GM12878 (cell line): ENCODE data around the gene EME2. TPM values are rescaled to one million over a fixed set of nuclear protein-coding genes. Genes with fewer than 3 reads are reported as not detected.

Experiments used
- ATAC-seq: fragments of 200-7000 bp; cut with Tn5 transposase; 3 replicates; pipeline ENCODE4 v1.9.1; 2020; ENCODE audit warnings: mild to moderate bottlenecking, moderate library complexity
- BruUV-seq: library from RNA; stranded (reverse); fragments of 400-500 nt; replicated peaks from 2 replicates; lab custom pipeline; 2021; lab: Mats Ljungman, UMichigan
- CTCF ChIA-PET: fragments of 300-600 bp; sonication (Branson Sonifier 250); formaldehyde crosslinking; extraction: SDS; loops from one replicate; lab custom pipeline; 2021; ENCODE audit warnings: inconsistent platforms; lab: Yijun Ruan, JAX
- POLR2A ChIA-PET: fragments of 350-600 bp; formaldehyde crosslinking; extraction: SDS; loops from one replicate; lab custom pipeline; 2021; ENCODE audit warnings: inconsistent platforms; lab: Charles Lee
- RAD21 ChIA-PET: fragments of 300-600 bp; sonication (Branson Sonifier 250); formaldehyde crosslinking; loops from one replicate; lab custom pipeline; 2023; ENCODE audit warnings: antibody characterized with exemption; ENCODE audit not compliant: unreplicated experiment; lab: Charles Lee
- SMC1A ChIA-PET: fragments of 300-600 bp; sonication (Branson Sonifier 250); formaldehyde crosslinking; loops from one replicate; lab custom pipeline; 2023; ENCODE audit not compliant: unreplicated experiment, uncharacterized antibody; lab: Charles Lee
- DNase-seq: peaks from one replicate; pipeline ENCODE4 v3.0.0-alpha.2; 2011; ENCODE audit warnings: low read depth, low spot score
- FAIRE-seq: peaks from 3 replicates; lab custom pipeline; 2011; peaks lifted over from hg19 to GRCh38; lab: Jason Lieb, UNC
- H2AFZ ChIP-seq: 2 replicates; pipeline ENCODE4 v1.6.0; 2011; ENCODE audit warnings: low read depth, low read length, control low read depth; ENCODE audit not compliant: control insufficient read depth
- H3K27ac ChIP-seq: 2 replicates; pipeline ENCODE4 v1.5.1; 2011; ENCODE audit warnings: control low read depth; ENCODE audit not compliant: control insufficient read depth, insufficient read depth
- H3K27me3 ChIP-seq, 2 experiments: replicated peaks in 1 of 2; 2 replicates each; pipeline versions ENCODE4 v1.6.0 to v1.6.1; 2011; ENCODE audit warnings: low read length in 1 of 2; ENCODE audit not compliant: control insufficient read depth in 2 of 2, insufficient read depth in 2 of 2
- H3K36me3 ChIP-seq, 2 experiments: 2 replicates each; pipeline ENCODE4 v1.5.1; 2011; ENCODE audit warnings: low read length in 1 of 2; ENCODE audit not compliant: control insufficient read depth in 2 of 2, insufficient read depth in 2 of 2
- H3K4me1 ChIP-seq: 2 replicates; pipeline ENCODE4 v1.6.1; 2011; ENCODE audit warnings: mild to moderate bottlenecking, low read length, moderate library complexity, mixed read lengths; ENCODE audit not compliant: control insufficient read depth, insufficient read depth
- H3K4me2 ChIP-seq: 2 replicates; pipeline ENCODE4 v1.6.0; 2011; ENCODE audit warnings: control low read depth; ENCODE audit not compliant: control insufficient read depth, insufficient read depth
- H3K4me3 ChIP-seq: fragments of 200-600 bp; sonication (generic); 2 replicates; pipeline ENCODE4 v1.5.1; 2016
- H3K79me2 ChIP-seq: 2 replicates; pipeline ENCODE4 v1.6.0; 2011; ENCODE audit warnings: low read length; ENCODE audit not compliant: control insufficient read depth, insufficient read depth
- H3K9ac ChIP-seq: 2 replicates; pipeline ENCODE4 v1.8.0; 2011; ENCODE audit warnings: low read length, control low read depth, mixed read lengths; ENCODE audit not compliant: control insufficient read depth, insufficient read depth
- H3K9me3 ChIP-seq: replicated peaks from 3 replicates; pipeline ENCODE4 v1.5.1; 2011; ENCODE audit warnings: mild to moderate bottlenecking, low read length; ENCODE audit not compliant: control insufficient read depth, insufficient read depth
- H4K20me1 ChIP-seq: 2 replicates; pipeline ENCODE4 v1.6.0; 2011; ENCODE audit not compliant: control insufficient read depth, insufficient read depth
- BMI1 ChIP-seq: fragments of 450-650 bp; IDR thresholded peaks from 2 replicates; pipeline ENCODE4 v1.6.1; 2016; ENCODE audit warnings: mild to moderate bottlenecking, moderate library complexity, borderline replicate concordance
- GABPA ChIP-seq: IDR thresholded peaks from 2 replicates; pipeline ENCODE4 v1.6.1; 2014; ENCODE audit warnings: antibody characterized with exemption, low read depth, mild to moderate bottlenecking, inconsistent platforms
- JUND ChIP-seq: IDR thresholded peaks from 2 replicates; pipeline ENCODE4 v1.6.1; 2012; ENCODE audit warnings: low read depth, mild to moderate bottlenecking, low read length, improper control_type of control experiment, moderate library complexity
- MYB ChIP-seq: fragments of 150-350 bp; IDR thresholded peaks from 2 replicates; pipeline ENCODE4 v1.6.1; 2014; ENCODE audit warnings: mild to moderate bottlenecking, low read depth, low read length, borderline replicate concordance
- RAD21 ChIP-seq: IDR thresholded peaks from 2 replicates; pipeline ENCODE4 v1.6.1; 2011; ENCODE audit warnings: mild to moderate bottlenecking, low read depth, low read length, moderate library complexity; ENCODE audit not compliant: insufficient read depth
- RUNX3 ChIP-seq: IDR thresholded peaks from 2 replicates; pipeline ENCODE4 v1.6.1; 2012; ENCODE audit warnings: low read length, inconsistent platforms
- SMAD1 ChIP-seq: fragments of 450-650 bp; IDR thresholded peaks from 2 replicates; pipeline ENCODE4 v1.6.1; 2018; ENCODE audit warnings: mild to moderate bottlenecking, low read depth; ENCODE audit not compliant: partially characterized antibody
- TCF3 ChIP-seq: IDR thresholded peaks from 2 replicates; pipeline ENCODE4 v1.6.1; 2012; ENCODE audit warnings: low read depth, mild to moderate bottlenecking, low read length, borderline replicate concordance; ENCODE audit not compliant: insufficient read depth
- WRNIP1 ChIP-seq: IDR thresholded peaks from 2 replicates; pipeline ENCODE4 v1.6.1; 2011; ENCODE audit warnings: low read depth, low read length, improper control_type of control experiment, borderline replicate concordance
- WGBS: methylation state at CpG from one replicate; pipeline ENCODE4 v1.1.6; 2016; ENCODE audit warnings: low lambda C conversion rate; ENCODE audit not compliant: insufficient replicate concordance, insufficient coverage; ENCODE audit errors: missing lambda C conversion rate; 5-methylcytosine and 5-hydroxymethylcytosine counted together
- in situ Hi-C: fragments of 300-500 bp; cut with MboI; formaldehyde crosslinking; loops from 9 replicates; pipeline ENCODE4 v1.14.3; 2018; ENCODE audit warnings: mixed read lengths
- intact Hi-C: fragments of 100-400 bp; cut with micrococcal nuclease; formaldehyde crosslinking; loops from one replicate; pipeline ENCODE4 v1.14.2; 2022; ENCODE audit not compliant: unreplicated experiment
- polyA plus RNA-seq, 11 experiments: library from polyadenylated mRNA; depleted of rRNA in 4 of 11; unstranded in 6 of 11; stranded (reverse) in 5 of 11; fragments of >200 nt; fragmentation: Nextera tagmentation in 4 of 11; fragmentation: Illumina TruSeq in 1 of 11; extraction: Ambion mirVana in 4 of 11; extraction: Trizol in 1 of 11; gene quantifications; 1 replicate in 1 of 11; 2 replicates in 10 of 11; pipeline versions ENCODE4 v1.2.1 to v1.2.3, GENCODE V29; 2011 to 2016; ENCODE audit warnings: inconsistent platforms in 2 of 11, missing spikeins in 2 of 11, low read depth in 1 of 11
- total RNA-seq, 4 experiments: library from RNA; depleted of rRNA in 3 of 4; stranded (reverse); fragments of >200 nt in 3 of 4; fragmentation: Illumina TruSeq in 1 of 4; extraction: Trizol in 1 of 4; gene quantifications; 2 replicates each; pipeline versions ENCODE4 v1.2.1 to v1.2.3, GENCODE V29; 2013 to 2021
- TF ChIP-seq, protein P1 (sequence below): fragments of 450-650 bp; IDR thresholded peaks from 2 replicates; pipeline ENCODE4 v1.6.1; 2014; ENCODE audit warnings: mild to moderate bottlenecking
- TF ChIP-seq, protein P2 (sequence below): fragments of 450-650 bp; IDR thresholded peaks from 2 replicates; pipeline ENCODE4 v1.6.1; 2017; ENCODE audit warnings: borderline replicate concordance
- TF ChIP-seq, protein P3 (sequence below): IDR thresholded peaks from 2 replicates; pipeline ENCODE4 v1.6.1; 2012; ENCODE audit warnings: mild to moderate bottlenecking, low read depth, low read length

The EME2 gene
- total and polyA plus RNA-seq, 10 of the 15 experiments (the other 5 are each of a cell fraction or from before 2014, with no cell fraction given) = 0.29 to 16.9 (median 4.1) TPM

DNA sequence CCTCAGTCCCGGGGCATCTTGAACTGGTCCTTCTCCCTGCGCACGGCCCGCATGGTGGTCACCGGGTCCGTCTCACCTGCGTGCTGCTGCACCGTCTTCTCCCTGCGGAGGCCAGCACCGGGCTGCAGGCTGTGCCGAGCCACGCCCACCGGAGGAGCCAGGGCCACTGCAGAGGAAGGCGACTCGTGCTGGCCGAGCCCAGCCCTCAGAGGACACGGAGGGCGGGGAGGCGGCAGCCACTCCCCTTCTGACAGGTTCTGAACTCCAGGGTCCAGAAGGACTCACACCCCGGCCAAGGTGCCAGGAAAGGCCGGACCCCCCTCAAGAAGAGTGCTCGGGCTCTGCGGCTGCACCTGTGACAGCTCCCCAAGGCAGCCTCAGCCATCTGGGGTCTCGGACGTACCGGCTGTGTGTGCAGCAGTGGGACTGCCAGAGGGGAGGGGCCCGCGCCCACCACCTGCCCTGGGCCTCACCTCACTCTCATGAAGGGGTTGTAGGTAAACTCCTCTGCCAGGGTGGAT lies 36.7 kb downstream of the EME2 start:
- H3K9ac ChIP-seq = no peak overlapping the region

More for the DNA sequence above, 36.7 kb downstream of the EME2 start:
- Histone ChIP-seq H3K9me3 (no peaks in the 10 kb centered on the region; the same call in 2 of the 3 replicates), H2AFZ (no peak overlapping the region)
- TF ChIP-seq, protein P1, sequence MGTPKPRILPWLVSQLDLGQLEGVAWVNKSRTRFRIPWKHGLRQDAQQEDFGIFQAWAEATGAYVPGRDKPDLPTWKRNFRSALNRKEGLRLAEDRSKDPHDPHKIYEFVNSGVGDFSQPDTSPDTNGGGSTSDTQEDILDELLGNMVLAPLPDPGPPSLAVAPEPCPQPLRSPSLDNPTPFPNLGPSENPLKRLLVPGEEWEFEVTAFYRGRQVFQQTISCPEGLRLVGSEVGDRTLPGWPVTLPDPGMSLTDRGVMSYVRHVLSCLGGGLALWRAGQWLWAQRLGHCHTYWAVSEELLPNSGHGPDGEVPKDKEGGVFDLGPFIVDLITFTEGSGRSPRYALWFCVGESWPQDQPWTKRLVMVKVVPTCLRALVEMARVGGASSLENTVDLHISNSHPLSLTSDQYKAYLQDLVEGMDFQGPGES = no peak
- TF ChIP-seq GABPA (no peak), WRNIP1 (no peak), SMAD1 (no peak), JUND (no peak), RAD21 (no peak), BMI1 (no peak), MYB (no peak), TCF3 (no peak), RUNX3 (no peak)
- TF ChIP-seq, protein P2, sequence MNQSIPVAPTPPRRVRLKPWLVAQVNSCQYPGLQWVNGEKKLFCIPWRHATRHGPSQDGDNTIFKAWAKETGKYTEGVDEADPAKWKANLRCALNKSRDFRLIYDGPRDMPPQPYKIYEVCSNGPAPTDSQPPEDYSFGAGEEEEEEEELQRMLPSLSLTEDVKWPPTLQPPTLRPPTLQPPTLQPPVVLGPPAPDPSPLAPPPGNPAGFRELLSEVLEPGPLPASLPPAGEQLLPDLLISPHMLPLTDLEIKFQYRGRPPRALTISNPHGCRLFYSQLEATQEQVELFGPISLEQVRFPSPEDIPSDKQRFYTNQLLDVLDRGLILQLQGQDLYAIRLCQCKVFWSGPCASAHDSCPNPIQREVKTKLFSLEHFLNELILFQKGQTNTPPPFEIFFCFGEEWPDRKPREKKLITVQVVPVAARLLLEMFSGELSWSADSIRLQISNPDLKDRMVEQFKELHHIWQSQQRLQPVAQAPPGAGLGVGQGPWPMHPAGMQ = no peak
- TF ChIP-seq, protein P3, sequence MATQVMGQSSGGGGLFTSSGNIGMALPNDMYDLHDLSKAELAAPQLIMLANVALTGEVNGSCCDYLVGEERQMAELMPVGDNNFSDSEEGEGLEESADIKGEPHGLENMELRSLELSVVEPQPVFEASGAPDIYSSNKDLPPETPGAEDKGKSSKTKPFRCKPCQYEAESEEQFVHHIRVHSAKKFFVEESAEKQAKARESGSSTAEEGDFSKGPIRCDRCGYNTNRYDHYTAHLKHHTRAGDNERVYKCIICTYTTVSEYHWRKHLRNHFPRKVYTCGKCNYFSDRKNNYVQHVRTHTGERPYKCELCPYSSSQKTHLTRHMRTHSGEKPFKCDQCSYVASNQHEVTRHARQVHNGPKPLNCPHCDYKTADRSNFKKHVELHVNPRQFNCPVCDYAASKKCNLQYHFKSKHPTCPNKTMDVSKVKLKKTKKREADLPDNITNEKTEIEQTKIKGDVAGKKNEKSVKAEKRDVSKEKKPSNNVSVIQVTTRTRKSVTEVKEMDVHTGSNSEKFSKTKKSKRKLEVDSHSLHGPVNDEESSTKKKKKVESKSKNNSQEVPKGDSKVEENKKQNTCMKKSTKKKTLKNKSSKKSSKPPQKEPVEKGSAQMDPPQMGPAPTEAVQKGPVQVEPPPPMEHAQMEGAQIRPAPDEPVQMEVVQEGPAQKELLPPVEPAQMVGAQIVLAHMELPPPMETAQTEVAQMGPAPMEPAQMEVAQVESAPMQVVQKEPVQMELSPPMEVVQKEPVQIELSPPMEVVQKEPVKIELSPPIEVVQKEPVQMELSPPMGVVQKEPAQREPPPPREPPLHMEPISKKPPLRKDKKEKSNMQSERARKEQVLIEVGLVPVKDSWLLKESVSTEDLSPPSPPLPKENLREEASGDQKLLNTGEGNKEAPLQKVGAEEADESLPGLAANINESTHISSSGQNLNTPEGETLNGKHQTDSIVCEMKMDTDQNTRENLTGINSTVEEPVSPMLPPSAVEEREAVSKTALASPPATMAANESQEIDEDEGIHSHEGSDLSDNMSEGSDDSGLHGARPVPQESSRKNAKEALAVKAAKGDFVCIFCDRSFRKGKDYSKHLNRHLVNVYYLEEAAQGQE = no peak
- TF ChIP-seq, all 136 proteins: peak for 0
- Histone ChIP-seq H3K4me2 (no peak overlapping the region), H3K27me3 (no peaks in the 10 kb centered on the region), H3K4me1 (no peaks in the 10 kb centered on the region), H4K20me1 (no peaks in the 10 kb centered on the region), H3K36me3 (peaks cover 0 to 1% of the 10 kb centered on the region in 2 experiments; a peak in 3 of 4 replicates), H3K4me3 (no peak overlapping the region), H3K27ac (no peak overlapping the region), H3K79me2 (no peaks in the 10 kb centered on the region)
- RAD21 ChIA-PET = no interaction called here
- intact Hi-C loops = no loop called here
- CTCF ChIA-PET = no interaction called here
- ATAC-seq (no peak), DNase-seq (no peak), FAIRE-seq (no peak)
- POLR2A ChIA-PET = no interaction called here
- SMC1A ChIA-PET = no interaction called here
- BruUV-seq = no TSS peak
- WGBS = 88% methylated on average over 25 of the region's 28 CpGs
- in situ Hi-C loops = no loop called here
